ENCODE data around the gene IFI30.

Gene IFI30

GRCh38 chr19:18202397-18202777 is 28.8 kb downstream of the IFI30 start:
- TF ChIP-seq, protein P1, sequence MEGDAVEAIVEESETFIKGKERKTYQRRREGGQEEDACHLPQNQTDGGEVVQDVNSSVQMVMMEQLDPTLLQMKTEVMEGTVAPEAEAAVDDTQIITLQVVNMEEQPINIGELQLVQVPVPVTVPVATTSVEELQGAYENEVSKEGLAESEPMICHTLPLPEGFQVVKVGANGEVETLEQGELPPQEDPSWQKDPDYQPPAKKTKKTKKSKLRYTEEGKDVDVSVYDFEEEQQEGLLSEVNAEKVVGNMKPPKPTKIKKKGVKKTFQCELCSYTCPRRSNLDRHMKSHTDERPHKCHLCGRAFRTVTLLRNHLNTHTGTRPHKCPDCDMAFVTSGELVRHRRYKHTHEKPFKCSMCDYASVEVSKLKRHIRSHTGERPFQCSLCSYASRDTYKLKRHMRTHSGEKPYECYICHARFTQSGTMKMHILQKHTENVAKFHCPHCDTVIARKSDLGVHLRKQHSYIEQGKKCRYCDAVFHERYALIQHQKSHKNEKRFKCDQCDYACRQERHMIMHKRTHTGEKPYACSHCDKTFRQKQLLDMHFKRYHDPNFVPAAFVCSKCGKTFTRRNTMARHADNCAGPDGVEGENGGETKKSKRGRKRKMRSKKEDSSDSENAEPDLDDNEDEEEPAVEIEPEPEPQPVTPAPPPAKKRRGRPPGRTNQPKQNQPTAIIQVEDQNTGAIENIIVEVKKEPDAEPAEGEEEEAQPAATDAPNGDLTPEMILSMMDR (IDR thresholded peaks at IDR 0.05), result no peak

GRCh38 chr19:18202778-18203407 is 29.3 kb downstream of the IFI30 start:
- TF ChIP-seq, protein P1 (IDR thresholded peaks at IDR 0.05), result peak; percentile 52

DNA sequence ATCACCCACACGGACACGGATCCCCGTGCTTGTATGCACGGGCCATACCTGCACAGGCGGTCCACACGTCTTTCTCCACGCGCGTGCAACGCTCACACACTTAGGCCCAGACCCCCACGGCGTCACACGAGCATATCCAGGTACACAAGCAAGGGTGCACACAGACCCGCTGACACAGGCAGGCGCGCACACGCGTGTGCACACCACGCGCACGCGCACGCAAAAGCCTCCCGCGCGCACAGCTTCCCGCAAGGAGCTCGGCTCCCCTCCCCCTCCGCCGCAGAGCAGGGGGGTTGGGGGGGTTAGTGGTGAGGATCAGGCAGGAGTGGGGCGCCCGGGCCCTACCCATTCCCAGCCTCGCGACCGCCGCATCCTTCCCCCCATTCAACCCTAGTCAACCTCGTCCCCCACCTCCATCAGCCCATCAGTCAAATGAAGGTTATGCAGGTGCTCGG is 29.8 kb downstream of the IFI30 start:
- TF ChIP-seq, protein P1 (IDR thresholded peaks at IDR 0.05), result no peak

DNA sequence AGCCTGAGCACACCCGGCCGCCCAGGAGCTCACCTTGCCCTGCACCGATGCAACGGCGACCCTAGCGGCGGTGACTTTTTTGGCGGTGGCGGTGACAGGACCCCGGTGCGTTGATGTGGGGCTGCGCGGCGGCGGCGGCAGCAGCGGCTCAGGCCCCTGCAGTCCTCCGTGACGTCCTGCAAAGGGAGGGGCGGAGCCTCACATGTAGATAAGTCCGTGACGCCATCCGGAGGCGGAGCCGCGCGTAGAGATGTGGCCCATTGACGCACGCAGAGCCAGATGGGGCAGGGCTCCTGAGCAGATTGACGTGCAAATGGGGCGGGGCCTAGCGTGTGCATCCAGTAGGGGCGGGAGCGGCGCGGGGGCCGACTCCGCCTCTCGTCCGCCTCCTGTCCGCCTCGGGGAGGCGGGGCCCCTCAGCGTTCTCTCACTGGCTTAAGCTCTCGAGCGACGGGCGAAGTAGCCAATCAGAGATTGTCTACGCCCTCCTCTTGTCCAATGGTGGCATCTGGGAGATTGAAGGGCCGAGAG is 30.3 kb downstream of the IFI30 start, which contains the start of gene RAB3A:
RAB3A (minus strand) TSS at position 180 of the 531 bp plus-strand sequence. CDS start 1,302 bp downstream, outside the sequence.
- TF ChIP-seq, protein P1 (IDR thresholded peaks at IDR 0.05), result no peak

GRCh38 chr19:18204394-18205199 is 31.0 kb downstream of the IFI30 start:
- TF ChIP-seq, protein P1 (IDR thresholded peaks at IDR 0.05), result no peak

- TF ChIP-seq, protein P1 (IDR thresholded peaks at IDR 0.05), result no peak
These were observed 31.7 kb downstream of the IFI30 start for GRCh38 chr19:18205200-18205892.

GRCh38 chr19:18206018-18206417 is 32.4 kb downstream of the IFI30 start:
- TF ChIP-seq, protein P1 (IDR thresholded peaks at IDR 0.05), result no peak

Measured in LNCAP (cell line).